ENCODE data around the gene DNASE1. TPM values are rescaled to one million over a fixed set of nuclear protein-coding genes. Genes with fewer than 3 reads are reported as not detected.

Gene DNASE1
- polyA plus RNA-seq, 1 of the 3 experiments (the other 2 are of a cell fraction): 19.8 TPM

DNA sequence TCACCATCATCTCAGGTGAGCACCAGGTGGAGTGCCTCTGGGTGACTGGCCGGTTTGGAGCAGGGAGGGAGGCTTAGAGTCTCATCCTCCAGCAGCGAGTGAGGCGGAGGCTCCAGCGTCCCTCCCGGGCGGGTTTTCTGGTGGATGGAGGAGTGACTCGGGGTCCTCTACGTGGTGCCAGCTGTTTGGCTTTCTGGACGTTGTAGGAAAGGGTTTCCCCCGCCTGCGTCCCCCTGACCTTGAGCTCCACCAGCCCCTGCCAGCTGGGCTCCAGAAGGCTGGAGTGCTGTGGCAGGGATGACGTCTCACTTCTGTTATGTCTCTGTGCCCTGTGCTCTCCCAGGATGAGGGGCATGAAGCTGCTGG, 522 bp downstream of the DNASE1 start:
- H3K9ac ChIP-seq: no peak overlapping the region
- no peak overlapping the region for H3K4me3 ChIP-seq (ENCODE audit: low read depth in 2 of 2, low read length in 1 of 2)
- ChIA-PET CTCF (interaction anchor here (1.3 to 2.5 kb wide), 3 partner anchors 9 to 18 kb away, joined by 3 to 18 read pairs (median 15); no protein-coding TSS in a partner anchor), POLR2A (interaction anchor here (0.5 kb wide), 1 partner anchor 216 kb away, joined by 3 read pairs; no protein-coding TSS in a partner anchor)
- DNase-seq: peak; percentile 22
- TF ChIP-seq FOSL2 (IDR thresholded peaks at IDR 0.05; ENCODE audit: borderline replicate concordance, low read depth): no peak
- TF ChIP-seq EP300 (IDR thresholded peaks at IDR 0.05; ENCODE audit: borderline replicate concordance in 1 of 2, low read depth in 1 of 2, low read length in 1 of 2): no peak
- TF ChIP-seq, protein P1, sequence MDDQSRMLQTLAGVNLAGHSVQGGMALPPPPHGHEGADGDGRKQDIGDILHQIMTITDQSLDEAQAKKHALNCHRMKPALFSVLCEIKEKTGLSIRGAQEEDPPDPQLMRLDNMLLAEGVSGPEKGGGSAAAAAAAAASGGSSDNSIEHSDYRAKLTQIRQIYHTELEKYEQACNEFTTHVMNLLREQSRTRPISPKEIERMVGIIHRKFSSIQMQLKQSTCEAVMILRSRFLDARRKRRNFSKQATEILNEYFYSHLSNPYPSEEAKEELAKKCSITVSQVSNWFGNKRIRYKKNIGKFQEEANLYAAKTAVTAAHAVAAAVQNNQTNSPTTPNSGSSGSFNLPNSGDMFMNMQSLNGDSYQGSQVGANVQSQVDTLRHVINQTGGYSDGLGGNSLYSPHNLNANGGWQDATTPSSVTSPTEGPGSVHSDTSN (IDR thresholded peaks at IDR 0.05): no peak
- no peak for TF ChIP-seq TAF1 (IDR thresholded peaks at IDR 0.05; ENCODE audit: borderline replicate concordance, low read depth, low read length)
- TF ChIP-seq YY1 (IDR thresholded peaks at IDR 0.05; ENCODE audit: low read depth): no peak
- no peak for TF ChIP-seq TCF12 (IDR thresholded peaks at IDR 0.05)
- no peak for TF ChIP-seq RCOR1 (IDR thresholded peaks at IDR 0.05; ENCODE audit: low read length)
- TF ChIP-seq, protein P2, sequence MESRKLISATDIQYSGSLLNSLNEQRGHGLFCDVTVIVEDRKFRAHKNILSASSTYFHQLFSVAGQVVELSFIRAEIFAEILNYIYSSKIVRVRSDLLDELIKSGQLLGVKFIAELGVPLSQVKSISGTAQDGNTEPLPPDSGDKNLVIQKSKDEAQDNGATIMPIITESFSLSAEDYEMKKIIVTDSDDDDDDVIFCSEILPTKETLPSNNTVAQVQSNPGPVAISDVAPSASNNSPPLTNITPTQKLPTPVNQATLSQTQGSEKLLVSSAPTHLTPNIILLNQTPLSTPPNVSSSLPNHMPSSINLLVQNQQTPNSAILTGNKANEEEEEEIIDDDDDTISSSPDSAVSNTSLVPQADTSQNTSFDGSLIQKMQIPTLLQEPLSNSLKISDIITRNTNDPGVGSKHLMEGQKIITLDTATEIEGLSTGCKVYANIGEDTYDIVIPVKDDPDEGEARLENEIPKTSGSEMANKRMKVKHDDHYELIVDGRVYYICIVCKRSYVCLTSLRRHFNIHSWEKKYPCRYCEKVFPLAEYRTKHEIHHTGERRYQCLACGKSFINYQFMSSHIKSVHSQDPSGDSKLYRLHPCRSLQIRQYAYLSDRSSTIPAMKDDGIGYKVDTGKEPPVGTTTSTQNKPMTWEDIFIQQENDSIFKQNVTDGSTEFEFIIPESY (IDR thresholded peaks at IDR 0.05; ENCODE audit: borderline replicate concordance, low read depth): no peak
- no peak for TF ChIP-seq RFX5 (IDR thresholded peaks at IDR 0.05; ENCODE audit: low read length)
- TF ChIP-seq, protein P3, sequence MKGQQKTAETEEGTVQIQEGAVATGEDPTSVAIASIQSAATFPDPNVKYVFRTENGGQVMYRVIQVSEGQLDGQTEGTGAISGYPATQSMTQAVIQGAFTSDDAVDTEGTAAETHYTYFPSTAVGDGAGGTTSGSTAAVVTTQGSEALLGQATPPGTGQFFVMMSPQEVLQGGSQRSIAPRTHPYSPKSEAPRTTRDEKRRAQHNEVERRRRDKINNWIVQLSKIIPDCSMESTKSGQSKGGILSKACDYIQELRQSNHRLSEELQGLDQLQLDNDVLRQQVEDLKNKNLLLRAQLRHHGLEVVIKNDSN (IDR thresholded peaks at IDR 0.05; ENCODE audit: borderline replicate concordance, low read depth): no peak
- TF ChIP-seq EZH2phosphoT487 (IDR thresholded peaks at IDR 0.05; ENCODE audit: borderline replicate concordance, low read depth): no peak
- TF ChIP-seq, protein P4, sequence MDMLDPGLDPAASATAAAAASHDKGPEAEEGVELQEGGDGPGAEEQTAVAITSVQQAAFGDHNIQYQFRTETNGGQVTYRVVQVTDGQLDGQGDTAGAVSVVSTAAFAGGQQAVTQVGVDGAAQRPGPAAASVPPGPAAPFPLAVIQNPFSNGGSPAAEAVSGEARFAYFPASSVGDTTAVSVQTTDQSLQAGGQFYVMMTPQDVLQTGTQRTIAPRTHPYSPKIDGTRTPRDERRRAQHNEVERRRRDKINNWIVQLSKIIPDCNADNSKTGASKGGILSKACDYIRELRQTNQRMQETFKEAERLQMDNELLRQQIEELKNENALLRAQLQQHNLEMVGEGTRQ (IDR thresholded peaks at IDR 0.05; ENCODE audit: borderline replicate concordance, low read depth, low read length): no peak
- no peak for TF ChIP-seq CHD2 (IDR thresholded peaks at IDR 0.05; ENCODE audit: low read length, partially characterized antibody)
- H3K27me3 ChIP-seq (ENCODE audit: insufficient read depth): no peaks in the 10 kb centered on the region
- H3K79me2 ChIP-seq (ENCODE audit: insufficient read depth): no peaks in the 10 kb centered on the region
- peaks cover 7% of the 10 kb centered on the region for H3F3A ChIP-seq (replicated peaks; ENCODE audit: insufficient read depth)
- no peaks in the 10 kb centered on the region for H3K9me3 ChIP-seq
- no peak overlapping the region for H3K4me2 ChIP-seq
- H3K36me3 ChIP-seq (replicated peaks in 1 of 2; ENCODE audit: control insufficient read depth in 1 of 2, insufficient read depth in 2 of 2, low read length in 1 of 2): peaks cover 11 to 61% of the 10 kb centered on the region in 2 experiments
- no peak overlapping the region for H2AFZ ChIP-seq (ENCODE audit: low read depth)
- peaks cover 0 to 4% of the 10 kb centered on the region in 2 experiments; a peak in 1 of 4 replicates for H3K4me1 ChIP-seq (ENCODE audit: control insufficient read depth in 1 of 2, insufficient read depth in 2 of 2, low read depth in 1 of 2, low read length in 1 of 2)
- no peaks in the 10 kb centered on the region for H3K9me2 ChIP-seq
- WGBS (ENCODE audit: low lambda C conversion rate): 99% methylated on average over 9 of the region's 12 CpGs
- H4K20me1 ChIP-seq (ENCODE audit: insufficient read depth): no peaks in the 10 kb centered on the region
- no peak overlapping the region; a peak in 1 of 4 replicates for H3K27ac ChIP-seq (ENCODE audit: low read depth in 2 of 2, low read length in 1 of 2)

All from SK-N-SH (cell line).